NCI-H1105 treated with DMSO at 0.1 percent for 48 hours (cell line): ENCODE data around the gene RAB11FIP2.

Experiments
- DNase-seq: peaks from one replicate; lab custom pipeline; 2025; lab: John Stamatoyannopoulos, UW

The RAB11FIP2 gene

GRCh38 chr10:117980755-117981702, 65.7 kb downstream of the RAB11FIP2 start:
- DNase-seq, result no peak

- DNase-seq, result no peak
Observed at GRCh38 chr10:117980216-117980615, 66.5 kb downstream of the RAB11FIP2 start.

GRCh38 chr10:117972168-117972837, 74.4 kb downstream of the RAB11FIP2 start:
- no peak for DNase-seq

GRCh38 chr10:117970962-117971361, 75.8 kb downstream of the RAB11FIP2 start:
- no peak for DNase-seq

GRCh38 chr10:117969592-117969991, 77.1 kb downstream of the RAB11FIP2 start:
- no peak for DNase-seq

GRCh38 chr10:117968354-117969182, 78.2 kb downstream of the RAB11FIP2 start:
- no peak for DNase-seq

- peak; percentile 85 for DNase-seq
Observed at GRCh38 chr10:117967149-117967650, 79.5 kb downstream of the RAB11FIP2 start.

- DNase-seq, result no peak
Observed at GRCh38 chr10:117965984-117966383, 80.8 kb downstream of the RAB11FIP2 start.

GRCh38 chr10:117964536-117964935, 82.2 kb downstream of the RAB11FIP2 start:
- no peak for DNase-seq

GRCh38 chr10:117960345-117960935, 86.3 kb downstream of the RAB11FIP2 start:
- no peak for DNase-seq

- DNase-seq, result no peak
Observed at GRCh38 chr10:117956972-117957371, 89.8 kb downstream of the RAB11FIP2 start.

- DNase-seq, result no peak
Observed at GRCh38 chr10:117955176-117955575, 91.6 kb downstream of the RAB11FIP2 start.
